Gastrocnemius medialis (tissue), 4 donors: Measurements from ENCODE around the gene NEO1.

Experiments used
- CTCF ChIP-seq, 5 experiments: fragments of 450-650 bp in 3 of 5; fragments of 200-600 bp in 2 of 5; sonication (generic) in 2 of 5; IDR thresholded peaks in 4 of 5; conservative IDR thresholded peaks in 1 of 5; 1 replicate in 4 of 5; 2 replicates in 1 of 5; pipeline ENCODE4 v1.5.1; 2016 to 2019; ENCODE audit warnings: antibody characterized with exemption in 5 of 5, mild to moderate bottlenecking in 3 of 5, moderate library complexity in 3 of 5
- POLR2A ChIP-seq, 2 donors: fragments of 450-650 bp; IDR thresholded peaks; one replicate each; pipeline ENCODE4 v1.6.1; 2017; ENCODE audit warnings: antibody characterized with exemption in 2 of 2, mild to moderate bottlenecking in 2 of 2, moderate library complexity in 2 of 2

GRCh38 chr15:73069109-73069508 lies 16.8 kb downstream of the NEO1 start:
- no peak for TF ChIP-seq CTCF (IDR thresholded peaks at IDR 0.05 in 4 of 5, conservative IDR thresholded peaks at IDR 0.05 in 1 of 5)
- no peak for TF ChIP-seq POLR2A (IDR thresholded peaks at IDR 0.05)
